DMS 273 (cell line): Measurements from ENCODE around the gene PIGR.

ENCODE experiments used
- DNase-seq: peaks from one replicate; lab custom pipeline; 2025; ENCODE audit not compliant: unreplicated experiment; lab: John Stamatoyannopoulos, UW

The PIGR gene

GRCh38 chr1:206892351-206892984, 53.8 kb downstream of the PIGR start:
- DNase-seq = no peak

GRCh38 chr1:206891412-206891811, 54.9 kb downstream of the PIGR start:
- DNase-seq = no peak

GRCh38 chr1:206890125-206891060, 55.9 kb downstream of the PIGR start:
- no peak for DNase-seq

GRCh38 chr1:206887701-206888100, 58.6 kb downstream of the PIGR start:
- DNase-seq = no peak

GRCh38 chr1:206886831-206887230, 59.4 kb downstream of the PIGR start:
- DNase-seq = no peak

GRCh38 chr1:206885341-206886060, 60.8 kb downstream of the PIGR start:
- DNase-seq = no peak

GRCh38 chr1:206883876-206884275, 62.4 kb downstream of the PIGR start:
- no peak for DNase-seq

GRCh38 chr1:206883160-206883559, 63.1 kb downstream of the PIGR start:
- no peak for DNase-seq

- DNase-seq = no peak
These were observed 63.7 kb downstream of the PIGR start for GRCh38 chr1:206882555-206882954.

- no peak for DNase-seq
These were observed 66.0 kb downstream of the PIGR start for GRCh38 chr1:206880314-206880713.
